NCI-H524 (cell line): Measurements from ENCODE around the gene KCNIP4.

Experiments
- DNase-seq, 2 experiments: peaks; one replicate each; lab custom pipeline; 2025; lab: John Stamatoyannopoulos, UW

The KCNIP4 gene

DNA sequence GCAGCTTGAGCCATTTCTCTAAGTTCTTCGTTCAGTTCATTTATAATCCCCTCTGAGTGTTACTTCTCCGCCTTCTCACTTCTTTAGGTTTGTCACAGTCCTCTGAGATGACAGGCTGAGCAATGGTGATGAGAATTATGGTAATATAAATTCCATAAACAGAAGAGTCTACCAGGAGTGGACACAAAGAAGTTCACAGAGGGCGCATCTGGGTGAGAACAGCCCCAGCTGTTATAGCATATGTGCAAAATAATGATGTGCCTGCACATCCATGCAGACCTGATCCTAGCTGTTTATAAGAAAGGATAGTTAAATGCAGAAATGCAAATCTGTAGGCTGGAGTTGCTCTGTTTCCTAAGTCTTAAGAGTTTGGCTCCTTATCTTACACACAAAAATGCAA is 377.5 kb downstream of the KCNIP4 start:
- peak; percentile 95 to 98 for DNase-seq

- no peak for DNase-seq
Measured at GRCh38 chr4:21569638-21570037, 378.9 kb downstream of the KCNIP4 start.

GRCh38 chr4:21555083-21555482 is 393.5 kb downstream of the KCNIP4 start:
- no peak for DNase-seq

GRCh38 chr4:21554500-21554899 is 394.1 kb downstream of the KCNIP4 start:
- DNase-seq, result peak in 1 of 2 experiments; percentile 45

DNA sequence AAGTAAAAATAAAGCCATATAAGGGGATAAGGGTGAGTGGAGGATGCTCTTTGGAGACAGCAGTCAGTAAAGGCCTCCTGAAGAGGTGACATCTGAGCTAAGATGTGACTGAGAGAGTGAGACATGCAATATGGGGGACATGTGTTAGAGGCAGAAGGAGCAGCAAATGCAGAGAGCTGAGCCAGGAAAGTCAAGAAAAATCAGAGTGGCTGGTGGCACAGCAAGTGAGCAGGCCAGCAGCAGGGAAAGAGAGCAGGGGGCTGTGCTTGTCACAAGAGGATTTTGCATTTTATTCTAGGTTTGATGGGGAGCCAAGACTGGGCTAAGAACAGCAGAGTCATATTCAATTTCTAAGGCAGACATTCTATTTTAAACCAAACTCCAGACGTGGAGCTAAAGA is 394.5 kb downstream of the KCNIP4 start:
- peak; percentile 23 to 69 for DNase-seq

GRCh38 chr4:21552455-21552854 is 396.1 kb downstream of the KCNIP4 start:
- peak in 1 of 2 experiments; percentile 7 for DNase-seq

GRCh38 chr4:21544955-21545354 is 403.6 kb downstream of the KCNIP4 start:
- no peak for DNase-seq

- DNase-seq, result no peak
Measured at GRCh38 chr4:21544415-21544814, 404.2 kb downstream of the KCNIP4 start.

- no peak for DNase-seq
Measured at GRCh38 chr4:21543514-21543913, 405.1 kb downstream of the KCNIP4 start.

DNA sequence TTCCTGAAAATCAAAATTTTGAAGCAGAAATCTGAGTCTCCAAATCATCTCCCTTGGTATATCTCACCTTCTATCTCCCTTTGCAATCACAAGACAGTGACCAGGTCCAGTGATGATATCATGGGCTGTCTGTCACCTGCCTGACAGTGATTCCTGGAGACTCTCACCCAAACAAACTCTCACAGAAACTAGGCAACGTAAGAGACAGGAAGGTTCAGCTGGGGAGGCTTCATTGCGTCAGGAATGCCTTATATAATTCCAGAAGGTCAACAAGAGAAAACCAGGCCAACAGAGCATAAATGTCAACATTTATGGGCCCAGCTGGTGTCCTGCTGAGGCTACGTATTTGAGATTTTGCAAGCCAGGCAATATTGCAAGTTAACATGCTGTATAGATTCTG is 412.7 kb downstream of the KCNIP4 start:
- DNase-seq, result no peak

DNA sequence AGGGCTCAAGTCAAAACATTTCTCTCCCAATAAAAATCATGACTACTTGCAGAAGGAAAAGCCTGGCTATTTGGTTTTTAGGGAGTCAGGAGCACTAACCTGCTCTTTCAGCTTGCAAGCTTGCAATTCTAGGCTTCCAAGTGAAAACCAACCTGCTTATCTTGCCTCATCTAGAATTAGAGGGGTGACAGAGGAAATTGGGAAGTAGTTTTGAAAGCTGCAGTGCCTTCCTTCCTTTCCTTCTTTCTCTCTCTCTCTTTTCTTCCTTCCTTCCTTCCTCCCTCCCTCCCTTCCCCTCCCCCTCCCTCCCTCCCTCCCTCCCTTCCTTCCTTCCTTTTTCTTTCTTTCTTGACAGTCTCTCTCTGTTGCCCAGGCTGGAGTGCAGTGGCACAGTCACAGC is 417.5 kb downstream of the KCNIP4 start:
- no peak for DNase-seq

GRCh38 chr4:21529214-21529613 is 419.4 kb downstream of the KCNIP4 start:
- DNase-seq, result no peak

DNA sequence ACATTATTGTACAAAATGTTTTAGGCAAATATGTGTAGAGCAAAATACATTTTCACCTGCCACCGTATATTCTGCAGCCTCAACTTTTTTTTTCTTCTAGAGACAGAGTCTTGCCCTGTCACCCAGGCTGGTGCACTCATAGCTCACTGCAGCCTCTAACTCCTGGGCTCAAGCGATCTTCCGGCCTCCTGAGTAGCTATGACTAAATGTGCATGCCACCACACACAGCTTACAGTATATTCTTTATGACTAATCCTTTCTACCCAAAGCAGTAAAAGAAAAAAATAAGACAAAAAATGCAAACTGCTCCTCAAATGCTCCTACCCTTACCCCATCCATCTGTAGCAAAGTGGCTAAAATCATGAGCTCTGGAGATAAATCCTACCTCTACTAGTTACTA is 426.3 kb downstream of the KCNIP4 start:
- no peak for DNase-seq

DNA sequence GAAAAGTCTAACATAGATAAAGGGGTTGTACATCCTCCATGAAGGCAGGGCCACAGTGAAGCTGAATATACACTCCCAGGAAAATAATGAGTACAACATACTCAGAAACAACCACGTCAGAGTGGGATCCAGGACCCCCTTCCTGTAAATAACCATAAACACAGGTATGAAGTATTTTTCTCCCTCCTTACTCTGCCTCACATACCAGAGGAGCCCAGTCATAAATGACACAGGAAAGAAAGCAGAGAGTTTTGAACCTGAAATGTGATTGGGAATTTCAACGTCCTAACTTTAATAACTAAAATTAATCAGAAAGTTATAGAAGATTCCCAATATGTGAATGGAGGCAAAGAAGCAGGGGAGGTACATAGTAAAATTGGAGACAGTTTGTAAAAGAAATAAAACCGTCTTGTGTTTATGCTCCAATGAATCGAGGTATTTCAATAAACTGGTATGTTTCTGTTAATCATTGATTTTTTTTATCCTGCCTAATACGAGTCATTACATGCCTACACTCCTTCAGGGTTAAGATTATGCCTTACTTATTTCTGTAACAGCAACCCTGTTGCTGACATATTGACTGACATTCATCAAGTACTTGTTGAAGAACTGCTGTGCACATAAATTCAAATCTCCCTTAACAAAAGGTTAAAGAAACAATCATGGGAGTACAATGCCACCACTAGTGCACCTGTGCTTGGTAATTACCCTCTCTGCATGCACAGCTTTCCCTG is 431.3 kb downstream of the KCNIP4 start:
- no peak for DNase-seq

GRCh38 chr4:21514022-21514694 is 434.4 kb downstream of the KCNIP4 start:
- no peak for DNase-seq

DNA sequence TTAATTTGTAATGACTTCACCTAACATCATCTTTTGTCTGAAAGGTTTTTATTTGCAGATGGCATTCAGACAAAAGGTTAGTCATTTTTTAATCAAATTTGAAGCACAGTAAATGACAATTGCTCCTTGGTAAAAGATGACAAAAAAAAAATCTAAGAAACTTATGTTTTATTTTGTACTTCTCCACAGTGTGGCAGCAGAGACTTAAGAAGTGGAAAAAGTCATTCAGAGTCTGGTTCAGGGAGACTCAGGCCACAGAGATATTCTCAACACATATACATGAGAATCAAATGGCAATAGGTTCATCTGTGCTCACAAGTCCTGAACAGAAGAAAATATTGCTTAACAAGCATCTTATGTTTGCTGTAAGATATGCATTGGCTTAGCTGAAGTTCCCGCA is 436.2 kb downstream of the KCNIP4 start:
- DNase-seq, result peak; percentile 15 to 82

DNA sequence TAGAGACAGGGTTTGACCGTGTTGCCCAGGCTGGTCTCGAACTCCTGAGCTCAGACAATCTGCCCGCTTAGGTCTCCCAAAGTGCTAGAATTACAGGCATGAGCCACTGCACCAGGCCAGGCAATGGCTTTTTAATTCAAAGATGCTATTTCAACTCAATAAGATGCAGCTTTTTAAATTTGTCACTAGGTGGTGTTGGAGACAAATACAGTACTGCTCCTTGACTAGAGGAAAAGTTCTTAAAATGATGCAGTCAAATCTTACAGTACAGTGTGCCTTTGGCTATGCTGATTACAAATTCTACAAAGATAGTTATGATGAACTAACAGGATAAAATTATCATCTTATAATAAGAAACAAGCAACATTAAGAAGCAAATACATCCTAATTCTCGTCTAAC is 441.1 kb downstream of the KCNIP4 start:
- peak in 1 of 2 experiments; percentile 59 for DNase-seq

- DNase-seq, result no peak
Measured at GRCh38 chr4:21490682-21491081, 457.9 kb downstream of the KCNIP4 start.

- DNase-seq, result no peak
Measured at GRCh38 chr4:21476757-21477156, 471.8 kb downstream of the KCNIP4 start.

DNA sequence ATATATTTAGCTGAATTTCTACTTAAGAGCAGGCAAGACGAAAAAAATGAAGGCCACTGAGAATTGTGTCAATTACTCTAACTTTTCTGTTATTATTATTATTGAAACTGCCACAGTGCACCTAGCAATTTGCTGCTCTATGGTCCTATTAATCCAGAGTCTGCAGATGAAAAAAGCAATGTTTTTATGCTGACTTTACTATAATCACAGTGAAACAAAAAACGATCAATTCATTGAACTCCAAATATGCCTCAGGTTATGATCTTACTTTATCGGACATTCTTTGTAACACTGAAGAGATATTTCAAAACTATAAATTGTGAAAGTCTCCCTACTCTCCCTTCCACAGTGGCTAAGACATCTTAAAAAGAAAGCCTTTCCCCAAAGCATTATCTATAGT is 474.4 kb downstream of the KCNIP4 start:
- no peak for DNase-seq

- peak; percentile 88 to 96 for DNase-seq
Measured at GRCh38 chr4:21470535-21470934, 478.0 kb downstream of the KCNIP4 start.

- DNase-seq, result peak; percentile 32 to 72
Measured at GRCh38 chr4:21469438-21470300, 478.9 kb downstream of the KCNIP4 start.

- no peak for DNase-seq
Measured at GRCh38 chr4:21467551-21467950, 481.0 kb downstream of the KCNIP4 start.
